ENCODE results near the gene LCE4A. TPM values are rescaled to one million over a fixed set of nuclear protein-coding genes. Genes with fewer than 3 reads are reported as not detected.

LCE4A gene
- total RNA-seq, 1 donor from 2014 or later, result not detected

DNA sequence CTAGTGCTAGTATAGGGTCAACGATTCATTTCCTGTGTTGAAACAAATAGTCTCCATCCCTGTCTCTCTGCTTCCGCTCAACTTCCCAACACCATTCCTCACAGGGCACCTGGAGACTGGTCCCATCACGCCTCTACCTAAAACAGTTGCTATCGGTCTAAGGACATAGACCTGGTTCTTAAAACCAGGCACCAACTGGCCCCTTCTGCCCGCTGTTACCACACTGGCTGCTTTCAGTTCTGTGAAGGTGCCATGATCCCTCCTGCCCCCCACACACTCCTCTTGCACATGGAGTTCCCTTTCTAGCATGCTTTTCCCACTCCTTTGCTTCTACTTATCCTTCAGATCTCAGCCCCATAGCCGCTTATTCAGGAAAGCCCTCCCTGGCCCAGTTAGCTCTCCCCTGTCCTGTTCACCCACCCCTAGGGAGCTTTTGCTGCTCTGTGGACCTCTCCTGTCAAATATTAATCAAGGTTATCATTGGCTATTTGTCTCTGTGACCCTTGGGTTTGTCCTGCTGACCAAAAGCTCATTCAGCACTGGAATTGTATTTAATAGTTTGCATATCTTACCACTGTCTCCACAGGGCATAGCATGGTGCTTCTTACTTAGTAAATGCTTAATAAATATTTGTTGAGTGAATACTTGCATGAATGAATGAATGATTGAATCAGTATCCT, 37.9 kb downstream of the LCE4A start:
- no peak for DNase-seq (ENCODE audit: extremely low spot score, unreplicated experiment)
- no peak overlapping the region for H3K27ac Mint-ChIP-seq (ENCODE audit: unreplicated experiment)
- no peaks in the 10 kb centered on the region for H3K27me3 Mint-ChIP-seq (ENCODE audit: unreplicated experiment)
- H3K4me1 Mint-ChIP-seq (ENCODE audit: unreplicated experiment), result no peaks in the 10 kb centered on the region
- no peaks in the 10 kb centered on the region for H3K36me3 Mint-ChIP-seq (ENCODE audit: unreplicated experiment)
- H3K4me3 Mint-ChIP-seq (ENCODE audit: unreplicated experiment), result no peak overlapping the region
- H3K9me3 Mint-ChIP-seq (ENCODE audit: unreplicated experiment), result peaks cover 14% of the 10 kb centered on the region
- TF ChIP-seq, protein P1, sequence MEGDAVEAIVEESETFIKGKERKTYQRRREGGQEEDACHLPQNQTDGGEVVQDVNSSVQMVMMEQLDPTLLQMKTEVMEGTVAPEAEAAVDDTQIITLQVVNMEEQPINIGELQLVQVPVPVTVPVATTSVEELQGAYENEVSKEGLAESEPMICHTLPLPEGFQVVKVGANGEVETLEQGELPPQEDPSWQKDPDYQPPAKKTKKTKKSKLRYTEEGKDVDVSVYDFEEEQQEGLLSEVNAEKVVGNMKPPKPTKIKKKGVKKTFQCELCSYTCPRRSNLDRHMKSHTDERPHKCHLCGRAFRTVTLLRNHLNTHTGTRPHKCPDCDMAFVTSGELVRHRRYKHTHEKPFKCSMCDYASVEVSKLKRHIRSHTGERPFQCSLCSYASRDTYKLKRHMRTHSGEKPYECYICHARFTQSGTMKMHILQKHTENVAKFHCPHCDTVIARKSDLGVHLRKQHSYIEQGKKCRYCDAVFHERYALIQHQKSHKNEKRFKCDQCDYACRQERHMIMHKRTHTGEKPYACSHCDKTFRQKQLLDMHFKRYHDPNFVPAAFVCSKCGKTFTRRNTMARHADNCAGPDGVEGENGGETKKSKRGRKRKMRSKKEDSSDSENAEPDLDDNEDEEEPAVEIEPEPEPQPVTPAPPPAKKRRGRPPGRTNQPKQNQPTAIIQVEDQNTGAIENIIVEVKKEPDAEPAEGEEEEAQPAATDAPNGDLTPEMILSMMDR (IDR thresholded peaks at IDR 0.05), result no peak

DNA sequence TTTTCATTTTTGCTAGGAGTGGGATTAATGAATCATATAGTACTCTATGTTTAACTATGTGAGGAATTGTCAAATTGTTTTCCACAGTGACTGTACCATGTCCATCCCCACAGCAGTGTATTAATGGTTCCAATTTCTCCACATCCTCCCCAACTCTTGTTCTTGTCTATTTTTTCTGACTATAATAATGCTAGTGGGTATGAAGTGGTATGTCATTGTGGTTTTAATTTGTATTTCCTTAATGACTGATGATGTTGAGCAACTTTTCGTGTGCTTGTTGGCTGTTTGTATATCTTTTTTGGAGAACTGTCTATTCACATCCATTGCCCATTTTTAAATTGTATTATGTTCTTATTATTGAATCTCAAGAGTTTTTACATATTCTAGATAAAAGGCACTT, 39.9 kb downstream of the LCE4A start:
- Mint-ChIP-seq H3K36me3 (ENCODE audit: unreplicated experiment) (no peaks in the 10 kb centered on the region), H3K9me3 (ENCODE audit: unreplicated experiment) (peaks cover 5% of the 10 kb centered on the region), H3K27ac (ENCODE audit: unreplicated experiment) (no peak overlapping the region), H3K4me1 (ENCODE audit: unreplicated experiment) (no peaks in the 10 kb centered on the region), H3K27me3 (ENCODE audit: unreplicated experiment) (no peaks in the 10 kb centered on the region), H3K4me3 (ENCODE audit: unreplicated experiment) (no peak overlapping the region)
- TF ChIP-seq, protein P1 (IDR thresholded peaks at IDR 0.05), result no peak
- DNase-seq (ENCODE audit: extremely low spot score, unreplicated experiment), result no peak

DNA sequence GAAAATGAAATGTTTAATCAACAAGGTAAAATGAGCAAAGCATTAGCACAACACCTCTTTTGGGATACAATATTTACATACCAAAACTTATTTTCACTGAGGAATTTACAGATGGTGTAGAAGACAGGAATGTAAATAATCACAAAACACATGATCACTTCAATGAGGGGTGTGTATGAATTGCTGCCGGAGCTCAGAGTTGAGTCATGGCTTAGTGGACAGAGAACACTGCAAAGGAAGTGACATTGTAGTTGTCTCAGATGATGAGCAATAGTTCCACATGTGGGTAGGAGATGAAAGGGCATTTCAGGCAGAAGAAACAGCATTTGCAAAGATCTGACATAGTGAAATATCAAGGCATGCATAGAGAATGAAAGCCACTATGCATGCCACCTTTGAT, 44.3 kb downstream of the LCE4A start:
- TF ChIP-seq, protein P1 (IDR thresholded peaks at IDR 0.05), result no peak
- Mint-ChIP-seq H3K9me3 (ENCODE audit: unreplicated experiment) (peaks cover 12% of the 10 kb centered on the region), H3K27me3 (ENCODE audit: unreplicated experiment) (no peaks in the 10 kb centered on the region), H3K4me1 (ENCODE audit: unreplicated experiment) (no peaks in the 10 kb centered on the region), H3K27ac (ENCODE audit: unreplicated experiment) (no peak overlapping the region), H3K4me3 (ENCODE audit: unreplicated experiment) (no peak overlapping the region), H3K36me3 (ENCODE audit: unreplicated experiment) (no peaks in the 10 kb centered on the region)
- DNase-seq (ENCODE audit: extremely low spot score, unreplicated experiment), result no peak

DNA sequence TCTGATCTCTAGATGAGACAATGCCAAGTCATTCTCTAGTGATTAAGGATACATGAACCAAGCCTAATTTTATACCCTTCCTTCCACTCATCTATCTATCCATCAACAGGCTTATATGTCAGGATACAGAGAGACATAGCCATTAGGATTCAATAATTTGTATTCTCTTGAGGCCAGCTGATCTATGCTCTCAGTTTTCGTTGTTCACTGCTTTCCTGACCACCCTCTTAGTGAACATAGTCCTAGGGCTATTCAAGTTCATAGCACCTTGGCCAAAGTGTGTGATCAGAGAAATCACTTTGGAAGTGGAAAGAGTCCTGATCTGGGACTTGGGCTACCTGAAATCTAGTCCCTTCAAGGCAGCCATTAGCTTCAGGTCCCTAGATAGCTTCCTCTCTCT, 45.6 kb downstream of the LCE4A start:
- Mint-ChIP-seq H3K4me1 (ENCODE audit: unreplicated experiment) (no peaks in the 10 kb centered on the region), H3K9me3 (ENCODE audit: unreplicated experiment) (peaks cover 19% of the 10 kb centered on the region), H3K27ac (ENCODE audit: unreplicated experiment) (no peak overlapping the region), H3K27me3 (ENCODE audit: unreplicated experiment) (no peaks in the 10 kb centered on the region), H3K4me3 (ENCODE audit: unreplicated experiment) (no peak overlapping the region), H3K36me3 (ENCODE audit: unreplicated experiment) (no peaks in the 10 kb centered on the region)
- no peak for DNase-seq (ENCODE audit: extremely low spot score, unreplicated experiment)
- TF ChIP-seq, protein P1 (IDR thresholded peaks at IDR 0.05), result no peak

DNA sequence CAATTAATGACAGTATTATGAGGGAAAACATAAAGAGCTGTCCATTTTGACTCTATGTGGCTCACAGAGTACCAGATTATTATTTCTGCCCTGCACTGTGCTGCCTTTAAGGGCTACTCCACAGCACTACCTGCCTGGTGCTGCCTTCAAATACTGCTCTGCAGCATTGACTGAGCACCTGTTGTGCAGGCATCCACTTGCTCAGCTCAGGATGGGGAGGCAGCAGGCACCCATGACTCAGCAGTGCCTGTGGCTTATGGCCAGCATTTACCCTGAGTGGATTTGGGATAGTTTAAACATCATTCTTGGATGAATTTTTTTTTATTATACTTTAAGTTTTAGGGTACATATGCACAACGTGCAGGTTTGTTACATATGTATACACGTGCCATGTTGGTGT, 48.9 kb downstream of the LCE4A start:
- Mint-ChIP-seq H3K4me1 (ENCODE audit: unreplicated experiment) (no peaks in the 10 kb centered on the region), H3K27me3 (ENCODE audit: unreplicated experiment) (no peaks in the 10 kb centered on the region), H3K4me3 (ENCODE audit: unreplicated experiment) (no peak overlapping the region), H3K9me3 (ENCODE audit: unreplicated experiment) (peaks cover 32% of the 10 kb centered on the region), H3K36me3 (ENCODE audit: unreplicated experiment) (no peaks in the 10 kb centered on the region), H3K27ac (ENCODE audit: unreplicated experiment) (no peak overlapping the region)
- TF ChIP-seq, protein P1 (IDR thresholded peaks at IDR 0.05), result no peak
- no peak for DNase-seq (ENCODE audit: extremely low spot score, unreplicated experiment)

All from osteocyte (in vitro differentiated cells).